ENCODE data around the gene KRCC1.

DNA sequence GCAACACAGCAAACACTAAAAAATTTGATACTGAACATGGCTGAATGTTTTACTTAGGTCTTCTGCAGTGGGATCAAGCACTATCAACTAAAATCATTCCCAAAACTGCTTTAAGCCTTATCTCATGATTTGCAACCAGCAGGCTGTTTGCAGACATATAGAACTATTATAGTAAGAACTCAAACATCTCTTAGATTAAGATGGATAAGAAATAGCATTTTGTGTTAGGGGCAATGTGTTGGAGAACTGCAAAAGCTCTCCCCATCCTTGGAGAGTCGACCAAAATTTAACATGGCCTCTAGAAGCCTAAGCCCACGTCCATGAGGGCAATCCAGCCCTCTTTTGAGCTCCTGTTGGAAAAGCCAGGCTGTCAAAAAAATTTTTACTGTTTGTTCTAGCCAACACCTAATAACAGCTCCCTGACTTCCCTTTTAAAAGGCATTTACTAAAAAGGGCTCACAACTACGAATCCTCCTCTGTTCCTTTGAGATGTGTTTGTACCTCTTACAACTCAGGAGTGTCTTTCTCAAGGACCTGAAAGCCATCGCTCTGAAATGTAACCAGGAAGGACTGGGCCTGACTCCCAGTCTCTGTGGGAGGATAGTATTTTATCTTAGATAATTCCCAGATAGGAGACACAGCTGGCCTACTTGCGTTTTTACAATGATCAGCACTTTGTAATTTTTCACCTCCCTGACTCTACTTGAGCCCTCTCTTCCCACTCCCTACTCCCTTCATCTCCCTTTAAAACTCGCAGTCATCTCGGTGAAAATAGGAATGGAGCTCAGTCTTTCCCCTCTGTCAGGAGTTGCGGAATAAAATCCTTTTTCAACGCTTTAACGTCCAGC, 1.4 kb downstream of the KRCC1 start:
- TF ChIP-seq, protein P1, sequence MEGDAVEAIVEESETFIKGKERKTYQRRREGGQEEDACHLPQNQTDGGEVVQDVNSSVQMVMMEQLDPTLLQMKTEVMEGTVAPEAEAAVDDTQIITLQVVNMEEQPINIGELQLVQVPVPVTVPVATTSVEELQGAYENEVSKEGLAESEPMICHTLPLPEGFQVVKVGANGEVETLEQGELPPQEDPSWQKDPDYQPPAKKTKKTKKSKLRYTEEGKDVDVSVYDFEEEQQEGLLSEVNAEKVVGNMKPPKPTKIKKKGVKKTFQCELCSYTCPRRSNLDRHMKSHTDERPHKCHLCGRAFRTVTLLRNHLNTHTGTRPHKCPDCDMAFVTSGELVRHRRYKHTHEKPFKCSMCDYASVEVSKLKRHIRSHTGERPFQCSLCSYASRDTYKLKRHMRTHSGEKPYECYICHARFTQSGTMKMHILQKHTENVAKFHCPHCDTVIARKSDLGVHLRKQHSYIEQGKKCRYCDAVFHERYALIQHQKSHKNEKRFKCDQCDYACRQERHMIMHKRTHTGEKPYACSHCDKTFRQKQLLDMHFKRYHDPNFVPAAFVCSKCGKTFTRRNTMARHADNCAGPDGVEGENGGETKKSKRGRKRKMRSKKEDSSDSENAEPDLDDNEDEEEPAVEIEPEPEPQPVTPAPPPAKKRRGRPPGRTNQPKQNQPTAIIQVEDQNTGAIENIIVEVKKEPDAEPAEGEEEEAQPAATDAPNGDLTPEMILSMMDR (IDR thresholded peaks at IDR 0.05) = no peak
- TF ChIP-seq POLR2A (IDR thresholded peaks at IDR 0.05) = no peak

Measured in heart left ventricle (tissue), 13 donors.